Osteoblast (primary cell): ENCODE results near the gene PPP1R9B. TPM values are rescaled to one million over a fixed set of nuclear protein-coding genes. Genes with fewer than 3 reads are reported as not detected.

Source experiments
- DNase-seq: peaks from one replicate; pipeline ENCODE4 v3.0.0; 2011; ENCODE audit warnings: low spot score, mixed read lengths; ENCODE audit not compliant: insufficient read length; ENCODE audit errors: missing footprints
- H2AFZ ChIP-seq: 2 replicates; pipeline ENCODE4 v1.6.0; 2011; ENCODE audit warnings: mild to moderate bottlenecking, low read length
- H3K27ac ChIP-seq: 2 replicates; pipeline ENCODE4 v1.5.1; 2011; ENCODE audit warnings: mild to moderate bottlenecking, low read depth, low read length, moderate library complexity
- H3K27me3 ChIP-seq: 2 replicates; pipeline ENCODE4 v1.6.0; 2012; ENCODE audit warnings: mild to moderate bottlenecking, control low read depth, inconsistent platforms, low read length, moderate library complexity; ENCODE audit not compliant: insufficient read depth
- H3K36me3 ChIP-seq: 2 replicates; pipeline ENCODE4 v1.5.1; 2011; ENCODE audit warnings: mild to moderate bottlenecking, low read length, control low read depth, moderate library complexity; ENCODE audit not compliant: insufficient read depth
- H3K4me1 ChIP-seq: 2 replicates; pipeline ENCODE4 v1.5.1; 2011; ENCODE audit warnings: mild to moderate bottlenecking, low read length, control low read depth, moderate library complexity; ENCODE audit not compliant: insufficient read depth
- H3K4me2 ChIP-seq: 2 replicates; pipeline ENCODE4 v1.6.0; 2011; ENCODE audit warnings: mild to moderate bottlenecking, low read length; ENCODE audit not compliant: insufficient read depth
- H3K4me3 ChIP-seq: fragments of 200-600 bp; sonication (generic); 3 replicates; pipeline ENCODE4 v1.5.1; 2012; ENCODE audit warnings: mild to moderate bottlenecking, low read length, inconsistent platforms; ENCODE audit not compliant: insufficient read depth
- H3K79me2 ChIP-seq: 2 replicates; pipeline ENCODE4 v1.6.0; 2012; ENCODE audit warnings: mild to moderate bottlenecking, low read length, control low read depth, inconsistent platforms; ENCODE audit not compliant: insufficient read depth
- H3K9me3 ChIP-seq: 2 replicates; pipeline ENCODE4 v1.5.1; 2011; ENCODE audit warnings: low read depth, low read length, control low read depth
- H4K20me1 ChIP-seq: 2 replicates; pipeline ENCODE4 v1.6.0; 2012; ENCODE audit warnings: mild to moderate bottlenecking, low read length, control low read depth; ENCODE audit not compliant: insufficient read depth
- CTCF ChIP-seq: IDR thresholded peaks from 2 replicates; pipeline ENCODE4 v1.5.1; 2011; ENCODE audit warnings: mild to moderate bottlenecking, low read depth, low read length, moderate library complexity; ENCODE audit errors: extremely low read depth
- total RNA-seq: library from RNA; depleted of rRNA; stranded (reverse); fragments of >200 nt; gene quantifications from 2 replicates; pipeline ENCODE4 v1.2.3, GENCODE V29; 2012

PPP1R9B gene
- total RNA-seq, 1 donor: 48.9 TPM

- no peak overlapping the region for H3K4me3 ChIP-seq
- no peak for TF ChIP-seq CTCF
- H2AFZ ChIP-seq: no peak overlapping the region
- H3K4me2 ChIP-seq: no peak overlapping the region
- no peaks in the 10 kb centered on the region for H4K20me1 ChIP-seq
- no peaks in the 10 kb centered on the region for H3K36me3 ChIP-seq
- H3K79me2 ChIP-seq: peaks cover 12% of the 10 kb centered on the region
- peak; percentile 42 for DNase-seq
- H3K27ac ChIP-seq: peak overlapping the region; percentile 80
- H3K27me3 ChIP-seq: no peaks in the 10 kb centered on the region
- H3K4me1 ChIP-seq: peaks cover 44% of the 10 kb centered on the region
- no peaks in the 10 kb centered on the region for H3K9me3 ChIP-seq
Observed at GRCh38 chr17:50154604-50155003, 4.1 kb upstream of the PPP1R9B start.

GRCh38 chr17:50153650-50154575 lies 3.4 kb upstream of the PPP1R9B start:
- Histone ChIP-seq H3K36me3 (no peaks in the 10 kb centered on the region), H3K27ac (peak overlapping the region; percentile 0), H3K4me1 (peaks cover 44% of the 10 kb centered on the region), H3K27me3 (no peaks in the 10 kb centered on the region), H4K20me1 (no peaks in the 10 kb centered on the region), H3K79me2 (peaks cover 19% of the 10 kb centered on the region), H2AFZ (peak overlapping the region; percentile 5), H3K4me2 (no peak overlapping the region), H3K4me3 (no peak overlapping the region), H3K9me3 (no peaks in the 10 kb centered on the region)
- DNase-seq: peak; percentile 58
- no peak for TF ChIP-seq CTCF

GRCh38 chr17:50152736-50153135 lies 2.3 kb upstream of the PPP1R9B start:
- H3K4me1 ChIP-seq: peaks cover 49% of the 10 kb centered on the region
- no peaks in the 10 kb centered on the region for H3K36me3 ChIP-seq
- no peak overlapping the region for H3K4me3 ChIP-seq

More at GRCh38 chr17:50152736-50153135, 2.3 kb upstream of the PPP1R9B start:
- peaks cover 31% of the 10 kb centered on the region for H3K79me2 ChIP-seq
- no peak overlapping the region for H3K4me2 ChIP-seq
- H2AFZ ChIP-seq: no peak overlapping the region
- H3K27ac ChIP-seq: no peak overlapping the region
- DNase-seq: peak; percentile 35
- H3K27me3 ChIP-seq: no peaks in the 10 kb centered on the region
- H3K9me3 ChIP-seq: no peaks in the 10 kb centered on the region
- peaks cover 9% of the 10 kb centered on the region for H4K20me1 ChIP-seq
- TF ChIP-seq CTCF: no peak
